IMR-90 (cell line): ENCODE results near the gene MPPED2. TPM values are rescaled to one million over a fixed set of nuclear protein-coding genes. Genes with fewer than 3 reads are reported as not detected.

Experiments used
- ATAC-seq: fragments of 200-7000 bp; cut with Tn5 transposase; 2 replicates; pipeline ENCODE4 v1.9.1; 2020; ENCODE audit warnings: low read depth, mild to moderate bottlenecking, moderate library complexity
- BruUV-seq: library from RNA; stranded (reverse); fragments of 400-500 nt; replicated peaks from 2 replicates; lab custom pipeline; 2021; lab: Mats Ljungman, UMichigan
- CTCF ChIA-PET: fragments of 300-600 bp; formaldehyde crosslinking; extraction: SDS; loops from one replicate; lab custom pipeline; 2021; ENCODE audit warnings: antibody characterized with exemption; lab: Yijun Ruan, JAX
- POLR2A ChIA-PET: fragments of 300-600 bp; sonication (Branson Sonifier 250); formaldehyde crosslinking; loops from one replicate; lab custom pipeline; 2022; ENCODE audit warnings: antibody characterized with exemption; ENCODE audit not compliant: unreplicated experiment; lab: Charles Lee
- DNase-seq: peaks from one replicate; pipeline ENCODE4 v3.0.0; 2013
- H2AFZ ChIP-seq: replicated peaks from 2 replicates; pipeline ENCODE3; 2013; ENCODE audit warnings: low read length, mild to moderate bottlenecking; ENCODE audit not compliant: poor library complexity
- H2AK5ac ChIP-seq: 2 replicates; pipeline ENCODE4 v1.6.1; 2013; ENCODE audit warnings: low read depth, low read length, inconsistent platforms
- H2AK9ac ChIP-seq: replicated peaks from 2 replicates; pipeline ENCODE3; 2013; ENCODE audit warnings: mild to moderate bottlenecking, low read depth, low read length, moderate library complexity; ENCODE audit not compliant: poor library complexity
- H2BK120ac ChIP-seq: 2 replicates; pipeline ENCODE4 v1.6.1; 2013; ENCODE audit warnings: low read depth, low read length, inconsistent platforms
- H2BK15ac ChIP-seq: 3 replicates; pipeline ENCODE4 v1.6.1; 2013; ENCODE audit warnings: low read depth, low read length, inconsistent platforms
- H2BK20ac ChIP-seq: 2 replicates; pipeline ENCODE4 v1.6.1; 2013; ENCODE audit warnings: low read depth, mild to moderate bottlenecking, inconsistent platforms, low read length, moderate library complexity
- H2BK5ac ChIP-seq: 2 replicates; pipeline ENCODE4 v1.6.1; 2013; ENCODE audit warnings: mild to moderate bottlenecking, low read depth, low read length, inconsistent platforms; ENCODE audit not compliant: poor library complexity, severe bottlenecking
- H3K14ac ChIP-seq: replicated peaks from 2 replicates; pipeline ENCODE4 v1.6.1; 2013; ENCODE audit warnings: low read depth, low read length, inconsistent platforms
- H3K18ac ChIP-seq: 2 replicates; pipeline ENCODE4 v1.6.1; 2013; ENCODE audit warnings: low read depth, low read length, control low read depth
- H3K23ac ChIP-seq: 2 replicates; pipeline ENCODE4 v1.6.1; 2013; ENCODE audit warnings: low read depth, low read length, inconsistent platforms
- H3K27ac ChIP-seq: 2 replicates; pipeline ENCODE4 v1.5.1; 2013; ENCODE audit warnings: mild to moderate bottlenecking, control low read depth, low read length; ENCODE audit not compliant: insufficient read depth
- H3K27me3 ChIP-seq: 2 replicates; pipeline ENCODE4 v1.6.1; 2013; ENCODE audit warnings: low read length; ENCODE audit not compliant: control insufficient read depth, insufficient read depth
- H3K36me3 ChIP-seq: 2 replicates; pipeline ENCODE4 v1.6.1; 2013; ENCODE audit warnings: low read length, mixed read lengths; ENCODE audit not compliant: control insufficient read depth, insufficient read depth
- H3K4ac ChIP-seq: 2 replicates; pipeline ENCODE4 v1.6.1; 2013; ENCODE audit warnings: low read depth, low read length, inconsistent platforms
- H3K4me1 ChIP-seq: 2 replicates; pipeline ENCODE4 v1.6.1; 2013; ENCODE audit warnings: low read length, mixed read lengths; ENCODE audit not compliant: control insufficient read depth, insufficient read depth
- H3K4me2 ChIP-seq: 2 replicates; pipeline ENCODE4 v1.6.1; 2013; ENCODE audit warnings: low read depth, mild to moderate bottlenecking, control low read depth, low read length, moderate library complexity
- H3K4me3 ChIP-seq: 2 replicates; pipeline ENCODE4 v1.5.1; 2013; ENCODE audit warnings: low read depth, mild to moderate bottlenecking, control low read depth, low read length, moderate library complexity; ENCODE audit not compliant: insufficient read depth
- H3K56ac ChIP-seq: 2 replicates; pipeline ENCODE4 v1.6.1; 2013; ENCODE audit warnings: low read length, inconsistent platforms; ENCODE audit not compliant: insufficient read depth; ENCODE audit errors: extremely low read depth
- H3K79me1 ChIP-seq, 2 experiments: 2 replicates each; pipeline ENCODE4 v1.6.1; 2013; ENCODE audit warnings: low read length in 2 of 2, inconsistent platforms in 1 of 2, low read depth in 1 of 2
- H3K9ac ChIP-seq: 2 replicates; pipeline ENCODE4 v1.6.1; 2013; ENCODE audit warnings: low read depth, low read length, control low read depth
- H3K9me1 ChIP-seq: 2 replicates; pipeline ENCODE4 v1.6.1; 2013; ENCODE audit warnings: low read length, inconsistent platforms; ENCODE audit not compliant: insufficient read depth
- H3K9me3 ChIP-seq: 2 replicates; pipeline ENCODE4 v1.6.1; 2013; ENCODE audit warnings: low read length; ENCODE audit not compliant: control insufficient read depth, insufficient read depth
- H4K20me1 ChIP-seq: 2 replicates; pipeline ENCODE4 v1.6.1; 2013; ENCODE audit warnings: low read length, inconsistent platforms; ENCODE audit not compliant: insufficient read depth
- H4K5ac ChIP-seq: 2 replicates; pipeline ENCODE4 v1.6.1; 2013; ENCODE audit warnings: mild to moderate bottlenecking, low read depth, low read length, control low read depth
- H4K8ac ChIP-seq, 2 experiments: 2 replicates each; pipeline ENCODE4 v1.6.1; 2013; ENCODE audit warnings: low read depth in 2 of 2, low read length in 2 of 2, control low read depth in 1 of 2, inconsistent platforms in 1 of 2
- H4K91ac ChIP-seq: 2 replicates; pipeline ENCODE4 v1.6.1; 2013; ENCODE audit warnings: low read depth, low read length, inconsistent platforms; ENCODE audit not compliant: insufficient read depth
- BHLHE40 ChIP-seq: fragments of 150-350 bp; IDR thresholded peaks from 2 replicates; pipeline ENCODE4 v1.6.1; 2016; ENCODE audit warnings: mild to moderate bottlenecking, low read depth, low read length
- CHD1 ChIP-seq: IDR thresholded peaks from 2 replicates; pipeline ENCODE4 v1.6.1; 2012; ENCODE audit warnings: low read depth, low read length, improper control_type of control experiment
- CTCF ChIP-seq: conservative IDR thresholded peaks from 2 replicates; pipeline ENCODE4 v1.5.1; 2012; ENCODE audit warnings: mild to moderate bottlenecking, low read depth, low read length, improper control_type of control experiment
- ELK1 ChIP-seq: fragments of 150-350 bp; IDR thresholded peaks from 2 replicates; pipeline ENCODE4 v1.6.1; 2016; ENCODE audit warnings: low read depth, mild to moderate bottlenecking, low read length, moderate library complexity, borderline replicate concordance
- FOS ChIP-seq: fragments of 150-350 bp; IDR thresholded peaks from 2 replicates; pipeline ENCODE4 v1.6.1; 2016; ENCODE audit warnings: low read depth, low read length
- MAFK ChIP-seq: IDR thresholded peaks from 2 replicates; pipeline ENCODE4 v1.6.1; 2012; ENCODE audit warnings: low read depth, low read length, improper control_type of control experiment
- MAZ ChIP-seq: IDR thresholded peaks from 2 replicates; pipeline ENCODE4 v1.6.1; 2012; ENCODE audit warnings: low read depth, mild to moderate bottlenecking, low read length, improper control_type of control experiment, moderate library complexity, borderline replicate concordance
- POLR2A ChIP-seq: IDR thresholded peaks from 2 replicates; pipeline ENCODE4 v1.6.1; 2012; ENCODE audit warnings: mild to moderate bottlenecking, low read depth, low read length
- RAD21 ChIP-seq: IDR thresholded peaks from 2 replicates; pipeline ENCODE4 v1.6.1; 2012; ENCODE audit warnings: low read length, improper control_type of control experiment
- WGBS, 2 experiments: methylation state at CpG; one replicate each; pipeline versions ENCODE4 v1.1.5 to v1.1.7; 2013; ENCODE audit warnings: missing lambda C conversion rate in 2 of 2; ENCODE audit not compliant: insufficient read length in 1 of 2; ENCODE audit errors: extremely low coverage in 2 of 2; 5-methylcytosine and 5-hydroxymethylcytosine counted together
- dilution Hi-C: fragments of 300-500 bp; cut with HindIII; formaldehyde crosslinking; loops from one replicate; pipeline ENCODE4 v1.14.3; 2018; ENCODE audit warnings: low sequenced_read_pairs; ENCODE audit not compliant: unreplicated experiment
- in situ Hi-C: fragments of 300-500 bp; cut with MboI; formaldehyde crosslinking; loops from 3 replicates; pipeline ENCODE4 v1.14.3; 2019; ENCODE audit warnings: low sequenced_read_pairs, inconsistent platforms, mixed read lengths
- intact Hi-C: fragments of 100-400 bp; cut with micrococcal nuclease; formaldehyde crosslinking; loops from 2 replicates; pipeline ENCODE4 v1.10.0; 2022
- polyA plus RNA-seq, 3 experiments: library from polyadenylated mRNA; depleted of rRNA; stranded (reverse); fragments of >200 nt; gene quantifications; 2 replicates each; pipeline ENCODE4 v1.2.3, GENCODE V29; 2012; ENCODE audit warnings: low replicate concordance in 1 of 3
- total RNA-seq: library from RNA; depleted of rRNA; stranded (reverse); fragments of >200 nt; gene quantifications from 2 replicates; pipeline ENCODE4 v1.2.3, GENCODE V29; 2012

MPPED2 gene
- total and polyA plus RNA-seq, 2 of the 4 experiments (the other 2 are of a cell fraction), result 0.10 TPM; not detected in 1

DNA sequence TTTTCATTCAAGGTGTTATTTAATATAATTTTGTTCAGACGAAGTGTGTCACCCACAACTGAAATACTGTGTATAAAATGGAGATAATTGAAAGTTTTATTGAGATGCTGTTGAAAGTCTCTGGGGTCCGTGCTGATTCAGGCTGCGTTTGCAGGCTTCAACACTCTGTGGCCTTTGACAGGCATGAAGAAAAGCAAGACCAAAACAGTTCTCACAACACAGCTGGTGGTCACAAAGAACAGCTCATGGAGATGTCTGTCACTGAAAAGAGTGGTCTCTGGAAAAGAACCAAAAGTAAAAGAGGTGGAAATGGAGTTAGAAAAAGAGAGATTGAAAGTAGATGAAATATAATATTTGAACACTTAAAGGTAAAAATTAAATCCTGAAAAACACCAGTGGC, 9.8 kb upstream of the MPPED2 start:
- Histone ChIP-seq H2AK5ac (no peak overlapping the region), H3K4me1 (no peaks in the 10 kb centered on the region), H2BK20ac (no peak overlapping the region), H3K27me3 (no peaks in the 10 kb centered on the region), H2BK15ac (no peak overlapping the region), H4K91ac (no peak overlapping the region), H3K9me3 (no peaks in the 10 kb centered on the region), H4K5ac (no peak overlapping the region), H3K9me1 (no peaks in the 10 kb centered on the region), H3K56ac (no peak overlapping the region), H3K9ac (no peak overlapping the region), H3K4ac (no peak overlapping the region), H3K4me3 (no peak overlapping the region), H2BK5ac (no peak overlapping the region), H2BK120ac (no peak overlapping the region), H4K8ac (no peak overlapping the region), H3K36me3 (no peaks in the 10 kb centered on the region), H3K4me2 (no peak overlapping the region), H3K23ac (no peak overlapping the region), H3K79me1 (no peaks in the 10 kb centered on the region), H3K27ac (no peak overlapping the region), H2AK9ac (no peak overlapping the region), H3K14ac (no peak overlapping the region), H3K18ac (no peak overlapping the region), H4K20me1 (no peaks in the 10 kb centered on the region), H2AFZ (no peak overlapping the region)
- no peak for DNase-seq
- no peak for ATAC-seq
- no TSS peak for BruUV-seq
- POLR2A ChIA-PET, result no interaction called here
- intact Hi-C loops (loop anchor here (10.0 kb wide), 1 partner anchor 319 kb away; no protein-coding TSS in a partner anchor), dilution Hi-C loops (no loop called here), in situ Hi-C loops (no loop called here)
- CTCF ChIA-PET, result interaction anchor here (1.0 kb wide), 1 partner anchor 10 kb away, joined by 3 read pairs; the partner anchor contains the start of gene MPPED2
- WGBS, 2 experiments, result no CpG with 5 or more reads among the region's 3 CpGs
- TF ChIP-seq BHLHE40 (no peak), MAFK (no peak), MAZ (no peak), RAD21 (no peak), FOS (no peak), CTCF (no peak), ELK1 (no peak), POLR2A (no peak), CHD1 (no peak)
